HG02884 (cell line): ENCODE data around the gene GDPGP1.

Source experiments
- ATAC-seq: cut with Tn5 transposase; IDR thresholded peaks from one replicate; pipeline ENCODE4 v1.9.1; 2021; ENCODE audit warnings: mild to moderate bottlenecking, moderate library complexity; ENCODE audit not compliant: unreplicated experiment

GDPGP1 gene

GRCh38 chr15:90294601-90295269 is 60.7 kb downstream of the GDPGP1 start:
- ATAC-seq, result no peak

GRCh38 chr15:90295270-90295648 is 61.2 kb downstream of the GDPGP1 start:
- no peak for ATAC-seq
